OCI-M1 (cell line): ENCODE results near the gene GSTCD.
"Not testable (repeated sequence)": the region's sequence is repeated elsewhere in the genome, so short reads cannot be mapped to it uniquely, and the experiment has no call there.

ENCODE experiments used
- DNase-seq: peaks from one replicate; lab custom pipeline; 2025; lab: John Stamatoyannopoulos, UW

Gene GSTCD

GRCh38 chr4:105708181-105709080 lies at the start of gene GSTCD, which contains the start of gene INTS12:
Gene GSTCD (plus strand): TSS chr4:105708784. CDS start chr4:105717614, 8,830 bp downstream.
Gene INTS12 (minus strand): TSS chr4:105708689. CDS start chr4:105700005, 8,684 bp downstream.
- peak; percentile 93 for DNase-seq

- DNase-seq: no peak
Measured at GRCh38 chr4:105659190-105659589, 49.4 kb upstream of the GSTCD start.

GRCh38 chr4:105661028-105661427 lies 47.6 kb upstream of the GSTCD start:
- no peak for DNase-seq

- peak; percentile 29 for DNase-seq
Measured at GRCh38 chr4:105662935-105663675, 45.5 kb upstream of the GSTCD start.

- peak; percentile 68 for DNase-seq
Measured at GRCh38 chr4:105666693-105667092, 41.9 kb upstream of the GSTCD start.

- no peak for DNase-seq
Measured at GRCh38 chr4:105670684-105671083, 37.9 kb upstream of the GSTCD start.

- no peak for DNase-seq
Measured at GRCh38 chr4:105671301-105671700, 37.3 kb upstream of the GSTCD start.

GRCh38 chr4:105674011-105674410 lies 34.6 kb upstream of the GSTCD start:
- no peak for DNase-seq

- no peak for DNase-seq
Measured at GRCh38 chr4:105677709-105678108, 30.9 kb upstream of the GSTCD start.

GRCh38 chr4:105679186-105679585 lies 29.4 kb upstream of the GSTCD start:
- DNase-seq: no peak

GRCh38 chr4:105683038-105683437 lies 25.5 kb upstream of the GSTCD start:
- no peak for DNase-seq

GRCh38 chr4:105686571-105686970 lies 22.0 kb upstream of the GSTCD start:
- no peak for DNase-seq

GRCh38 chr4:105694812-105695211 lies 13.8 kb upstream of the GSTCD start:
- DNase-seq: not testable (repeated sequence)

- DNase-seq: not testable (repeated sequence)
Measured at GRCh38 chr4:105695832-105696231, 12.8 kb upstream of the GSTCD start.

- DNase-seq: no peak
Measured at GRCh38 chr4:105698607-105699006, 10.0 kb upstream of the GSTCD start.

- no peak for DNase-seq
Measured at GRCh38 chr4:105707782-105708180, 803 bp upstream of the GSTCD start.

- DNase-seq: peak; percentile 67
Measured at GRCh38 chr4:105709081-105709450, 482 bp downstream of the GSTCD start.

GRCh38 chr4:105710012-105710600 lies 1.5 kb downstream of the GSTCD start:
- no peak for DNase-seq

- DNase-seq: no peak
Measured at GRCh38 chr4:105710678-105711077, 2.1 kb downstream of the GSTCD start.

- DNase-seq: no peak
Measured at GRCh38 chr4:105712766-105713165, 4.2 kb downstream of the GSTCD start.

- peak; percentile 89 for DNase-seq
Measured at GRCh38 chr4:105714071-105714521, 5.5 kb downstream of the GSTCD start.

- peak; percentile 61 for DNase-seq
Measured at GRCh38 chr4:105714932-105715331, 6.3 kb downstream of the GSTCD start.
